Activated B cell treated with CpG ODN at 0.5 μM for 24 hours (primary cell): ENCODE measurements around the gene SPACDR. TPM values are rescaled to one million over a fixed set of nuclear protein-coding genes. Genes with fewer than 3 reads are reported as not detected.
A peak's percentile ranks its signal among the peaks of the same experiment; 100 is the strongest.

ENCODE experiments used
- ATAC-seq: fragments of 200-7000 bp; cut with Tn5 transposase; one replicate; pipeline ENCODE4 v1.10.0; 2021; ENCODE audit warnings: low read depth, mild to moderate bottlenecking, moderate library complexity
- CTCF ChIA-PET: fragments of 350-600 bp; sonication (Branson Sonifier 250); formaldehyde crosslinking; loops from one replicate; lab custom pipeline; 2021; ENCODE audit warnings: antibody characterized with exemption; lab: Charles Lee
- POLR2A ChIA-PET: fragments of 350-600 bp; sonication (Branson Sonifier 250); formaldehyde crosslinking; loops from one replicate; lab custom pipeline; 2021; ENCODE audit warnings: antibody characterized with exemption; lab: Charles Lee
- DNase-seq: peaks from one replicate; pipeline ENCODE4 v3.0.0; 2022
- H3K27ac Mint-ChIP-seq: one replicate; pipeline ENCODE4 v1.8.0; 2020; ENCODE audit warnings: mixed read lengths
- H3K27me3 Mint-ChIP-seq: one replicate; pipeline ENCODE4 v1.8.0; 2021; ENCODE audit warnings: mixed read lengths
- H3K36me3 Mint-ChIP-seq: one replicate; pipeline ENCODE4 v1.8.0; 2021; ENCODE audit warnings: low read depth, mixed read lengths
- H3K4me1 Mint-ChIP-seq: one replicate; pipeline ENCODE4 v1.8.0; 2021; ENCODE audit warnings: mixed read lengths
- H3K4me3 Mint-ChIP-seq: one replicate; pipeline ENCODE4 v1.8.0; 2020; ENCODE audit warnings: mild to moderate bottlenecking, mixed read lengths
- H3K9me3 Mint-ChIP-seq: one replicate; pipeline ENCODE4 v1.8.0; 2020; ENCODE audit warnings: mixed read lengths
- intact Hi-C: fragments of 100-400 bp; cut with micrococcal nuclease; formaldehyde crosslinking; loops from one replicate; pipeline ENCODE4 v1.15.1; 2024
- total RNA-seq: library from RNA; stranded (reverse); gene quantifications from 2 replicates; pipeline ENCODE4 v1.2.3, GENCODE V29; 2022
- TF ChIP-seq, protein P1 (sequence below): fragments of 200-600 bp; IDR thresholded peaks from one replicate; pipeline ENCODE4 v1.8.0; 2022; ENCODE audit warnings: antibody characterized with exemption, mild to moderate bottlenecking

SPACDR gene
- total RNA-seq, 1 donor from 2014 or later = 2.3 TPM

DNA sequence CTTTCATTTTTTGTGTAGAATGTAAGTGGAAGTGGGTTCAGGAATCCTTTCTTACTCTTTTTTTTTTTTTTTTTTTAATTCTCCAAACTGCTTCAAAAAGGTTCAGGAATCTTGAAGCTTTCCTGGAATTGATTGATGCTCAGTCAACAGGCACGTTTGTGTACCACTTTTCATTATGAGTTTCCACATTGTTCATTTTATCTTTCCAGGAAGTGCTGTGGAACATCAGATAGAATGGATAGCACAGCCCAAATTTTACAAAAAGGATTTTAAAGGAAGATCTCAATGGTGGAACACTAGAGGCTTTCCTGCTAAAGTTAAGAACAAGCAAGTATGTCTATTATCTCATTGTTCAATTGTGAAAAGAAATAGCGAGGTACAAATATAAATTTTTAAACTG, 25.9 kb downstream of the SPACDR start:
- Mint-ChIP-seq H3K36me3 (peaks cover 25% of the 10 kb centered on the region), H3K27me3 (no peaks in the 10 kb centered on the region), H3K9me3 (no peaks in the 10 kb centered on the region), H3K4me3 (no peak overlapping the region), H3K27ac (no peak overlapping the region), H3K4me1 (peaks cover 30% of the 10 kb centered on the region)
- no peak for ATAC-seq
- intact Hi-C loops = loop anchor here (10.0 kb wide), 1 partner anchor 817 kb away; no protein-coding TSS in a partner anchor
- TF ChIP-seq, protein P1, sequence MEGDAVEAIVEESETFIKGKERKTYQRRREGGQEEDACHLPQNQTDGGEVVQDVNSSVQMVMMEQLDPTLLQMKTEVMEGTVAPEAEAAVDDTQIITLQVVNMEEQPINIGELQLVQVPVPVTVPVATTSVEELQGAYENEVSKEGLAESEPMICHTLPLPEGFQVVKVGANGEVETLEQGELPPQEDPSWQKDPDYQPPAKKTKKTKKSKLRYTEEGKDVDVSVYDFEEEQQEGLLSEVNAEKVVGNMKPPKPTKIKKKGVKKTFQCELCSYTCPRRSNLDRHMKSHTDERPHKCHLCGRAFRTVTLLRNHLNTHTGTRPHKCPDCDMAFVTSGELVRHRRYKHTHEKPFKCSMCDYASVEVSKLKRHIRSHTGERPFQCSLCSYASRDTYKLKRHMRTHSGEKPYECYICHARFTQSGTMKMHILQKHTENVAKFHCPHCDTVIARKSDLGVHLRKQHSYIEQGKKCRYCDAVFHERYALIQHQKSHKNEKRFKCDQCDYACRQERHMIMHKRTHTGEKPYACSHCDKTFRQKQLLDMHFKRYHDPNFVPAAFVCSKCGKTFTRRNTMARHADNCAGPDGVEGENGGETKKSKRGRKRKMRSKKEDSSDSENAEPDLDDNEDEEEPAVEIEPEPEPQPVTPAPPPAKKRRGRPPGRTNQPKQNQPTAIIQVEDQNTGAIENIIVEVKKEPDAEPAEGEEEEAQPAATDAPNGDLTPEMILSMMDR = no peak
- no peak for DNase-seq
- POLR2A ChIA-PET = interaction anchor here (0.5 to 3.8 kb wide), 7 partner anchors 9 to 437 kb away, joined by 3 to 48 read pairs (median 4); partner anchors contain the start of genes MEPCE, MOSPD3, SRRT and ZCWPW1
- CTCF ChIA-PET = no interaction called here

DNA sequence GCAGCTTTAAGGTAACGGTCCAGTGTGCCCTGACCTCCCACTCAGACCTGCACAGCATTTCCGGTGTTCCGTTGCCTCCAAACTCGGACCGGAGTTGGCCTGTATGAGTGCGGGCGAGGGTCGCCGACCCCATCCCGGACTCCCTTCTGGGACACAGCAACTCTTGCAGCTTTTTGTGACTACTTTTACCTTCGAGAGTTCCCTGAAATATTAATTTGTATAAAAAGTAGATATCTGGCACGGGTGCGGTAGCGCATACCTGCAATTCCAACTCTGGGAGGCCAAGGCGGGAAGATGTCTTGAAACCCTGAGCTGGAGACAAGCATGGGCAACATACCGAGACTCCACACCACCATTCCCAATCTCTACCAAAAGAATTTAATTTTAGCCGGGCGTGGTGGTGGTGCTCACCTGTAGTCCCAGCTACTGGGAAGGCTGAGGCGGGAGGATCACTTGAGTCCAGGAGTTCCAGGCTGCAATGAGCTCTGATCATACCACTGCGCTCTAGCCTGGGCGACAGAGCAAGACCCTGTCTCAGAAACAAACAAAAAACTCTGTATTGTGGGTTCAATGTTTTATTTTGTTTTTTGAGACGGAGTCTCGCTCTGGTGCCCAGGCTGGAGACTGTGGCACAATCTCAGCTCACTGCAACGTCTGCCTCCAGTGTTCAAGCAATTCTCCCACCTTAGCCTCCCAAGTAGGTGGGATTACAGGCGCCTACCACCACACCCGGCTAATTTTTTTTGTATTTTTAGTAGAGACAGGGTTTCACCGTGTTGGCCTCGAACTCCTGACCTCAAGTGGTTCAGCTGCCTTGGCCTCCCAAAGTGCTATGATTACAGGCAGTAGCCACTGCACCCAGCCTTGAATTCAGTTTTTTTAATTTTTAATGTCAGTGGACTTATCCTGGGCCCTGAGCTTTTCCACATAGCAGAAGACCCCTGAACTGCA, 26.6 kb downstream of the SPACDR start:
- no peak for DNase-seq
- intact Hi-C loops = loop anchor here (2.0 to 10.0 kb wide), 2 partner anchors 41 to 817 kb away; partner anchors contain the start of gene TSC22D4
- H3K4me1 Mint-ChIP-seq = peaks cover 37% of the 10 kb centered on the region
- ATAC-seq = no peak
- H3K9me3 Mint-ChIP-seq = no peaks in the 10 kb centered on the region
- CTCF ChIA-PET = interaction anchor here (1.0 kb wide), 1 partner anchor 9 kb away, joined by 5 read pairs; the partner anchor contains the start of gene ZCWPW1
- peaks cover 32% of the 10 kb centered on the region for H3K36me3 Mint-ChIP-seq
- POLR2A ChIA-PET = interaction anchor here (0.5 to 3.8 kb wide), 28 partner anchors 8 to 355 kb away, joined by 3 to 48 read pairs (median 4); partner anchors contain the start of genes AGFG2, FBXO24, LRCH4 and MBLAC1
- no peak overlapping the region for H3K27ac Mint-ChIP-seq
- TF ChIP-seq, protein P1 = no peak
- H3K27me3 Mint-ChIP-seq = no peaks in the 10 kb centered on the region
- H3K4me3 Mint-ChIP-seq = peak overlapping the region; percentile 91

DNA sequence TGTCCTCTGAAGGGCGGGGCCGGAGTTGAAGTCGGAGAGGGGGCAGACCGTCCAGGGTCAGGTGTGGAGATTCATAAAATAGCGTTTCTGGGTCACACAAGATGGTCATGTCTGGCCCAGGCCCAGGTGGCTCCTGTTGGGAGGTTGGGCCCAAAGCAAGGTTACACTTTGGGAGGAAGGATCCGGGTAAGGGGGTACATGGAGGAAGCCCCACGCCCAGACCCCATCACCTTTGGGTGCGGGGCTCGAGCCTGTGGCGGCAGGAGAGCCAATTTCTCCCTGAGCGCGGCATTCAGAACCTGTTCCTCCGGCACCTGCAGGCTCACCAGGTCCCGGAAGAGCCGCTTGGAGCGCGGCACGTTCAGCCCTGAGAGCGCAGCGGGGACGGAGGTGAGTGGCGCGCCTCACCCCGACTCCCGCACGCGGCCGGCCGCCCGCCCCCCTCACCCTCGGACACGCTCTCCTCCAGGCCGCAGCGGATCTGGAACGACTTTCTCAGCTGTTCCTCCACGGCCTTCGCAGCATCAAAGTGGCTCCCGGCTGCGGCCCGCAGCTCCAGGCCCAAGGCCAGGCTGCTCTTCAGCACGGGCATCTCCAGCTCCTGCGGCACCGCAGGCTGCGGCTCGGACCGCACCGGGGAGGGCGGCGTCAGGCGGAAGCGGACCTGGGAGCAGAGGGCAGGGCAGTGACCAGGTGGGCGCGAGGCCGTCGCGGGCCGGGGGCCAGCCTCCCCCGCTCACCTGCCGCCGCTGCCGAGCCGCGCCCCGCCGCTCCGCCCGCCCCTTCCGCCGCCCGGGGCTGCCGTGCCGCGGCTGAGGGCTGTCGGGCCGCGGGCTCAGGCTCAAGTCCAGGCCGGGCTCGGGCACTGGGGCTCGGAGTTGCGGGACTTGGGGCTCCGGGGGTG, 28.4 kb downstream of the SPACDR start:
- Mint-ChIP-seq H3K9me3 (no peaks in the 10 kb centered on the region), H3K27ac (peak overlapping the region; percentile 86), H3K4me1 (peaks cover 54% of the 10 kb centered on the region), H3K36me3 (peaks cover 44% of the 10 kb centered on the region), H3K4me3 (peak overlapping the region; percentile 91), H3K27me3 (no peaks in the 10 kb centered on the region)
- TF ChIP-seq, protein P1 = no peak
- POLR2A ChIA-PET = interaction anchor here (0.5 to 3.8 kb wide), 21 partner anchors 7 to 358 kb away, joined by 3 to 48 read pairs (median 5); partner anchors contain the start of genes AGFG2, FBXO24, LRCH4 and MBLAC1
- intact Hi-C loops = loop anchor here (1.0 to 10.0 kb wide), 6 partner anchors 7 to 819 kb away; partner anchors contain the start of genes TSC22D4 and ZCWPW1
- peak; percentile 48 for DNase-seq
- ATAC-seq = peak; percentile 23
- CTCF ChIA-PET = interaction anchor here (1.8 kb wide), 1 partner anchor 303 kb away, joined by 4 read pairs; no protein-coding TSS in a partner anchor

DNA sequence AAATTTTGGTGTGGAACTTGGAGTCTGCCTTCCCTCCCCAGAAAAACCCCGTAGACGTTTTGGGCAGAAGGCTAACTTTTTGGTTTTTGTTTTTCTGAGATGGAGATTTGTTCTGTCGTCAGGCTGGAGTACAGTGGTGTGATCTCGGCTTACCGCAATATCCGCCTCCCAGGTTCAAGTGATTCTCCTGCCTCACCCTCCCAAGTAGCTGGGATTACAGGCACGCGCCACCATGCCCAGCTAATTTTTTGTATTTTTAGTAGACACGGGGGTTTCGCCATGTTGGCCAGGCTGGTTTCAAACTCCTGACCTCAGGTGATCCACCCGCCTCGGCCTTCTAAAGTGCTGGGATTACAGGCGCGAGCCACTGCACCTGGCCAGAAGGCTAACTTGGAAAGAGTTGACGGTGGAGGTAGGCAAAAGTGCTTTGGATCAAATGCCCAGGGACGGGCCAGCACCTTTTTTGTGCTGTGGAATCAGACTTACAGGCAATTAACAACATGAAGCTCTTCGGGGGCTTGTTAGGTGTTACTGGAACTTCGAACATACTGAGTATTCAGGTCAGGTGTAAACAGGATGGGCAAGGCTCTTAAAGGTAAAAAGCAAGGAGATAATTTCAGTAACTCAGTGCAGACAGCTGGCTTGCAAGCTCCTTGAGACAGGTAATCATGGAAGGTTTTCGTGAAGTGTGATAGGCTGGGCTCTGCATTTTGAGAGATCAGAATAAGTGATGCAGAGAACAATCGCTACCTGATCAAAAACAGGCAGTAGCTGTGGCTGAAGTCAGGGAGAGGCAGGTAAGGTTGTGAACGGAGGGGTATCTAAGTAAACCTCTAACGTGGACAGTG, 29.5 kb downstream of the SPACDR start:
- CTCF ChIA-PET = interaction anchor here (1.8 kb wide), 1 partner anchor 302 kb away, joined by 4 read pairs; no protein-coding TSS in a partner anchor
- peak overlapping the region; percentile 83 for H3K4me3 Mint-ChIP-seq

More for the DNA sequence above, 29.5 kb downstream of the SPACDR start:
- peaks cover 57% of the 10 kb centered on the region for H3K4me1 Mint-ChIP-seq
- DNase-seq (no peak), ATAC-seq (no peak)
- POLR2A ChIA-PET = interaction anchor here (0.7 to 2.7 kb wide), 4 partner anchors 10 to 352 kb away, joined by 3 to 12 read pairs (median 4); no protein-coding TSS in a partner anchor
- H3K27ac Mint-ChIP-seq = peak overlapping the region; percentile 86
- intact Hi-C loops = loop anchor here (10.0 kb wide), 1 partner anchor 820 kb away; no protein-coding TSS in a partner anchor
- H3K9me3 Mint-ChIP-seq = no peaks in the 10 kb centered on the region
- TF ChIP-seq, protein P1 = no peak
- H3K36me3 Mint-ChIP-seq = peaks cover 51% of the 10 kb centered on the region
- H3K27me3 Mint-ChIP-seq = no peaks in the 10 kb centered on the region
